D341Med (cell line): ENCODE data around the gene HS1BP3.

Experiments
- DNase-seq: peaks from one replicate; pipeline ENCODE4 v3.0.0; 2012; ENCODE audit warnings: low spot score

The HS1BP3 gene

DNA sequence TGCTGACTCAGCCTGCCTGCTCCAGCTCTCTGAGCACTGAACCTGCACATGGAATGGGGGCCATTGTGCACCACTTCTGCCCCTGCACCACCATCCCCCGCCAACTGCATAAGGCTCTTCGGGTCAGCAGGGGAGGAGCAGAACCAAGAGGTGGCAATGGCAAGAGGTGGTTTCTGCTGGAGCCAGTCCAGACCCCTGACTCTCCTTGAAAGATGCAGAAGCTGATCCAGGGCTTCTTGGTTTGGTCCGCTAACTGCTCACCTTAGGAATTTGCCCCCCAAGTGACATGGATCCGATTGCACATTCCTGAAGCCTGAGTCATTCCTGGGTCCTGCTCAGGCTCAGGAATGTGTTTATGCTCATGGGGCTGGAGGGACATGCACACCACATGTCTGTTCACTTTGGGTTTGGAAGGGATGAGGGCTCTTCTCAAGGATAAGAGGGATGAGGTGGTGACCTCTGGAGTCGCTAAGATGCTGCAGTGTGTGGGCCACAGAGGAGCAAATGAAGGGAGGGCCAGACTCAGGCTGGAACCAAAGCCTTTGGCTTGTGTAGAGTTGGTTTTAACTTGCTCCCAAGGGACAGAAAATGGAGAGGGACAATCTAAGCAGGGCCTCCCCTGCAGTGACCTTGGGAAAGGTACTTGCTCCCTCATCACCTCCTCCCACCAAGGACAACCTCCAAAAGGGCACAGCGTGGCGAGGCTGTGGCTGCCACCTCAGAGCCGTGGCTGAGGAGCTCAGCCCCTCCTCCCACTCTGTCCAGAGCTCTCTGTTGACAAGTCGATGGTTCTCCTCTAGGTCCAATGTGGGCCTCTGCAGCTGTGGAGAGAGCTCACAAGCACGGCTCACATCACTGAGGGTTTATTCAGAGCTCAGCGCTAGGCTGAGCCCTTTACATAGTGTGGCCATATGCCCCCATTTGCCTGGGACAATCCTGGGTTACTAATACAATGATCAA lies 66.2 kb downstream of the HS1BP3 start:
- DNase-seq: no peak

GRCh38 chr2:20584045-20584398 lies 66.9 kb downstream of the HS1BP3 start:
- no peak for DNase-seq

GRCh38 chr2:20583425-20583881 lies 67.4 kb downstream of the HS1BP3 start:
- no peak for DNase-seq

GRCh38 chr2:20582600-20583221 lies 68.2 kb downstream of the HS1BP3 start:
- no peak for DNase-seq

GRCh38 chr2:20580690-20581437 lies 70.0 kb downstream of the HS1BP3 start:
- DNase-seq: no peak

GRCh38 chr2:20579866-20580265 lies 71.0 kb downstream of the HS1BP3 start:
- DNase-seq: no peak

GRCh38 chr2:20578895-20579825 lies 71.7 kb downstream of the HS1BP3 start:
- DNase-seq: no peak

- no peak for DNase-seq
Measured at GRCh38 chr2:20578266-20578894, 72.5 kb downstream of the HS1BP3 start.

- DNase-seq: no peak
Measured at GRCh38 chr2:20577495-20578235, 73.2 kb downstream of the HS1BP3 start.

DNA sequence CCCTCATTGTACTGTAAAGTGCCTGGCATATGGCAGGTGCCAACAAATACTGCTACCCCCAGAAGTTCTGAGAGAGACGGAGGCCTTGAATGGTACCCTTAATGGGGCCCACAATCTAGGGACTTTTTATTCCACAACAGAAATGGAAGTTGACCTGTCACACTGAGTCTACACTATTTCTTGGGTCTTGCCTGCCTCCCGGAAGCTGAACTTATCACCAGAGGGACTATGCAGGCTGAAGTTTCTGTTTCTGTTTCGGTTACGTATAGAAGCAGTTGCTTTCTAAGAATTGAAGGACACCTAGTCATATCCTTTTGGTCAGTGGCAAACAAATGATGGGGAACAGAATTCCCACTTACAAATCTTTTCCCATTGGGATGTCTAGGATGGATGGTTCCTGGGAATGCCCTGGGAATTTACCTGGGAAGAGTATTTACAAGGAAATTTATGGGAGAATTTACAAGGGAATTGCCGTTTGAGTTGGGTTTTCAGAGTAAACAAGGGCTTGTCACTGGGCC lies 74.2 kb downstream of the HS1BP3 start:
- no peak for DNase-seq

DNA sequence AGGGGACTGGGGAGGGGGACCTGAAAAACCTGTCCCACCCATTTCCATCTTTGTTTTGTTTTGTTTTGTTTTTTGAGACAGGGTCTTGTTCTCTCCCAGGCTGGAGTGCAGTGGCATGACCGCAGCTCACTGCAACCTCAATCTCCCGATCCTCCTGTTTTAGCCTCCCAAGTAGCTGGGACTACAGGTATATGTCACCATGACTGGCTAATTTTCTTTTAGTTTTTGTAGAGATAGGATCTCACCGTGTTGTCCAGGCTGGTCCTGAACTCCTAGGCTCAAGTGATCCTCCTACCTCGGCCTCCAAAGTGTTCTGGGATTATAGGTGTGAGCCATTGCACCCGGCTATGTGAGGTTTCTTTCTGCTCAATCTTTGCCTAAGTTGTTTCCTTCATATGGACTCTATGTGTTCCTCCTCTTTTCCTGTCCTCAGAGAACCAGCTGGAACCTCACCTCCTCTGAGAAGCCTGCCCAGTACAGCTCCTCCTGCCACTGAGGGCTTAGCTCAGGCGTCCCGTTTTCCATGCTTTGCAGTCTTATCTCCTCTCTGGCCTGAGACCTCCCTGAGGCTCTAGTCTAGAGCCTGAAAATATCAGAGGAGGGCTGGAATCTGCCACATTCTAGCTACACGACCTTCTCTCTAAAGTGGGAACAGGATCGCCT lies 74.8 kb downstream of the HS1BP3 start:
- no peak for DNase-seq

DNA sequence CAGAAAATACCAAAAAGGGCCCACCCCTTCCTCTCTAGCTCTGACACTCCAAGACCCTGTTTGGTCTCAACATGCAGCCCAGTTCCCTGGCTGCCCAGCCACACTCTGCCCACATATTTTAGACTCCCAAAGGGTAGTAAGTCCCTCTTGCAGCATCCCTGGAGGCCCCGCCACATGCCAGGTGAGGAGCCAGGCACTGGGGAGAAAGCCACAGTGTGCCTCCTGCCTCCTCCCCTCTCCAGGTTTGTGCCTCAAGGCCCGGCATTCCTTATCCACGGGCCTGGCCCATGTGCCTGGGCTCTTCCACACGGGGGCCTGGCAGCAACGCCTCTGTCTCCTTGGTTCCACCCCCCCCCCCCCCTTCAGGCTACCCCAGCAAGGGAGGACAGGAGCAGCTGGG lies 75.5 kb downstream of the HS1BP3 start:
- DNase-seq: no peak

GRCh38 chr2:20574930-20575329 lies 76.0 kb downstream of the HS1BP3 start:
- no peak for DNase-seq

- no peak for DNase-seq
Measured at GRCh38 chr2:20574423-20574911, 76.4 kb downstream of the HS1BP3 start.

DNA sequence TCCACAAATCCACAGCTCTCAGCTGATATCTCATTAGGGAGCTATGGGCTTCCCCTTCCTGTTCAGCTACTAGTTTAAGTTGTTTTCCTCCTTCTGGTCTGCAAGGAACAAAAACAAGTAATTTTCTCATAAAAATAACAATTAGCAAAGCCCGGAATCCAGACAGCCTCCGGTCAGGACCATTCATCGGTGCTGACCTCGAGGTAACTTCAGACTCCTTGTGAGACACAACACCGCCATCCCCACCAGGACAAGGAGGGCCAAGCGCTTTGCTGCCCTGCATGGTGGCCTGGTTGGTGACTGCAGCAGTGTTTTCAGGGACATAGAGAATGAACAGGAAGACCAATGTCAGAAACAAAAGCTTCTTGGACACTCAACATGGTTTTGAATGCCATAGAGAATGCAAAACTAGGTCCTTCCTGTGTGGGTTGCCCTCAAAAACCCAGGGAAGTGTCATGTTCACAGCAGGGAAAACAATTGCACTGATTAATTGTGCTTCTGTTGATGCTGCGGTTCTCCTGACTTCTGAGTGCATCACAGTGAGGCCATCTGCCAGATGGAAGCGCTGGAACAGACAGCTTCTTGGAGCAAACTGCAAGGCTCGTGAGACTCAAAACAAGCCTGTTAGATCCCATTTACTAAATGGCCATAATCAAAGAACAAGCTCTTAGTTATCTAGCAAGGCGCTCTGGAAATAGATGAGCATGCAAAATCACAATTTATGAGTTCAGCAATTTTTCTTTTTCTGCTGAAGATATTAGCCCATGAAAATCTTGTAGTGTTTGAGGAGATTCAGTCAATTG lies 77.1 kb downstream of the HS1BP3 start:
- DNase-seq: no peak

- no peak for DNase-seq
Measured at GRCh38 chr2:20572221-20572620, 78.7 kb downstream of the HS1BP3 start.

GRCh38 chr2:20571644-20572215 lies 79.2 kb downstream of the HS1BP3 start:
- DNase-seq: no peak

- no peak for DNase-seq
Measured at GRCh38 chr2:20571231-20571630, 79.7 kb downstream of the HS1BP3 start.
